Jurkat, Clone E6-1 (cell line): ENCODE data around the gene CCDC149.

Source experiments
- DNase-seq: peaks from one replicate; pipeline ENCODE4 v3.0.0-alpha.2; 2011; ENCODE audit warnings: low read depth, low spot score
- H3K4me3 ChIP-seq: 2 replicates; pipeline ENCODE4 v1.5.1; 2011; ENCODE audit warnings: mild to moderate bottlenecking, low read length, control low read depth, moderate library complexity

Gene CCDC149

DNA sequence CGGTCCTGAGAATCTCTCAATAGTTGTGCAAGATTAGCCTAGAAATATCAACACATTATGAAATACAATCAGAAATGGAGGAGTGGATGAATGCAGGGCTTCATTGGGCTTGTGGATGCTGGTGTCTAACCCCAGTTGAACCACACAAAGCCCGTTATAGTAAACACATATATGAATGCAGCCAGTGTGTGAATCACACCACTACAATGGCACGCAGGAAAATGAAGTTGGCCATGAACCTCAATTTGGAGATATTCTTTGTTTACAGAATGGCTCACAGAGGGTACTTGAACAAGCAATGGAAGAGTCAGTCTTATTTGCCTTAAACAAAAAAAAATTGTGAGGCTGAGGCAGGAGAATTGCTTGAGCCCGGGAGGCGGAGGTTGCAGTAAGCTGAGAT, 59.7 kb downstream of the CCDC149 start:
- no peak overlapping the region for H3K4me3 ChIP-seq
- no peak for DNase-seq

DNA sequence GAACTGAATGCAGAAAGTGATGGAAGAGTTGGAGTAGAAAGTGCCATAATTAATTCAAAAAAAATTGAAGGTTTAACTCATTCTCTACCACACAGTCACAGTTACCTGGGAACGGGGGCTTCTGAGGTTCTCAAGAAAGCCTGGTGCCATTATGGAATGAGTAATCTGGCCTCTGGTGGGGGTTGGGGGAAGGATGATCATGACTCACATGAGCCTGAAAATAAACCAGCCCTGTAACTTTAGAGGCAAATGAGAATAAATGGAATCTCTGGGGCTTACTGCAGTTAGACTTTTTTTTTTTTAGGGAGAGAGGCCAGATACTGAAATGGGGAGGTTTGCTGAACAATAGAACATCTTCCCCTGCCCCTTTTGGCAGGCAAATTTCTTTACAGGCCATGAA, 62.2 kb downstream of the CCDC149 start:
- DNase-seq: no peak

GRCh38 chr4:24849756-24850155, 63.1 kb downstream of the CCDC149 start:
- DNase-seq: no peak
- H3K4me3 ChIP-seq: no peak overlapping the region

More for the DNA sequence above, 62.2 kb downstream of the CCDC149 start:
- H3K4me3 ChIP-seq: no peak overlapping the region

DNA sequence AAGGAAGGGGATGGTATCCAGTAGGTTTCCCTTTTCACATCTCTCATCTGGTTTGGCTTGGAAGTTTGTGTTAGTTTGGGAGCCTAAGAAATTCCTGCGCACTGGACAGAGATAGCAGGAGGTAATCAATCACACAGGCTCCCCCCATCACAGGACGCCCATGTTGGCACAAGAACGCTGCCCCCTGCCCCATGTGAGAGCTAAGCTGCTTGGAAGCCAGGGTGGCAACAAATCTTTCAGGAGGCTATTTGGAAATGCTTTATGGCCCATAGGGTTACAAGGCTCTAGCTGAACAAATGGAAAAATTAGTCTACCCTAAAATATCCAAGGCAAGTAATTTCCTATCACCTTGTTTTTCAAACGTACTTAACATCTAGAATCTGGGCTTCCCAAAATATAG, 63.5 kb downstream of the CCDC149 start:
- no peak overlapping the region for H3K4me3 ChIP-seq
- no peak for DNase-seq

GRCh38 chr4:24846716-24847115, 66.1 kb downstream of the CCDC149 start:
- DNase-seq: no peak
- H3K4me3 ChIP-seq: no peak overlapping the region

DNA sequence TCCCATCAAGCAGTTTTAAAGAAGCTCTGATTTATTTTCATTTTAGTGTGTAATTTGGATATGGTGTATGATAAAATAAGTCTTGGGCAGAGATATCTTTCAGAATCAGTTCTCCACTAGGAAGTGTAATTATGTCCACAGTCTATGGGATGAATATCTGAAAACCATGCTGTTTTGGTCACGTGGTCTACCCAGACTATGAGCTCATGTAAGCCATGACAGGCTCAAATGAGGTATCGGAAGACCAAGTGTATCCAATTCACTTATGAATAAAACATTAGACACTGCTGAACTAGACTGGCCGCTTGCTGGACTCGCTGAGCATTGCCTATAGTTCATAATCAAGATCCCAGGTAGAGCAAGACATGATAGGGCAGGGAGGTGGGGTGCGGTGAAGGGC, 66.9 kb downstream of the CCDC149 start:
- no peak for DNase-seq
- no peak overlapping the region for H3K4me3 ChIP-seq

DNA sequence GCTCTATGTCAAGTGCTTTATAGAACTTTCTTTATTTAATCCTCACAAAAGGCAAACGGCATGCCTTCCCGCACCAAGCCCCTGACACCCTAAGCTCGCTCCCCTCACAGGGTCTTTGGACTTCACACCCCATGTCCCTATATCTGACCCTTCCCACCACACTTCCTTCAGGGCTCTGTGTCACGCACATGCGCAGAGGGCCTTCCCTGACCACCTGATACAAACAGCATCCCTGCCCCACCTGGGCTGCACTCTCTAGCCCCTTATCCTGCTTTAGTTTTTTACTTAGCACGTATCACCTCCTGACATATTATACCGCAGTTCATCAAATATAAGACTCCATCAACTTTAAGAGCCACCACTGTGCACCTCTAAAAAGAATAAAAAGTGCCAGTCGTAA, 67.7 kb downstream of the CCDC149 start:
- DNase-seq: no peak
- no peak overlapping the region for H3K4me3 ChIP-seq

DNA sequence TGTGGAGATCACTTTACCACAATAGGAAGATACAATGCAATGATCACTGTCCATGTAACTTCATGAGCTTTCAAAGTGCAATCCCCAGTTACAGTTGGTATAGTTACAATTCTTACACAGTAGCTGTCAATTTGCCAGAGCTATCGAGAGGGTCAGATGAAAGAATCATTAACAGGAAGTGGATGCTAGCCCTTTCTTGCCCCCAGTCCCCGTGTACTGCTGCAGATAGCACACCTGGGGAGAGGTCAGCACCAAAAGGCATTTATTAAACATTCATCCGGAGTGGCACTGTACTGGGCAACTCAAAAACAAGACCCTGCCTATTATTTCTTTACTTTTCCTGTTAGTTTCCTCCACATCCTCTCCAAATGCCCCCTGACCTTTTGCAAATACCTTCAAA, 69.7 kb downstream of the CCDC149 start:
- no peak overlapping the region for H3K4me3 ChIP-seq
- no peak for DNase-seq

GRCh38 chr4:24842356-24842755, 70.5 kb downstream of the CCDC149 start:
- no peak for DNase-seq

GRCh38 chr4:24840826-24841543, 71.9 kb downstream of the CCDC149 start:
- H3K4me3 ChIP-seq: no peak overlapping the region
- DNase-seq: no peak

More at GRCh38 chr4:24842356-24842755, 70.5 kb downstream of the CCDC149 start:
- H3K4me3 ChIP-seq: no peak overlapping the region

DNA sequence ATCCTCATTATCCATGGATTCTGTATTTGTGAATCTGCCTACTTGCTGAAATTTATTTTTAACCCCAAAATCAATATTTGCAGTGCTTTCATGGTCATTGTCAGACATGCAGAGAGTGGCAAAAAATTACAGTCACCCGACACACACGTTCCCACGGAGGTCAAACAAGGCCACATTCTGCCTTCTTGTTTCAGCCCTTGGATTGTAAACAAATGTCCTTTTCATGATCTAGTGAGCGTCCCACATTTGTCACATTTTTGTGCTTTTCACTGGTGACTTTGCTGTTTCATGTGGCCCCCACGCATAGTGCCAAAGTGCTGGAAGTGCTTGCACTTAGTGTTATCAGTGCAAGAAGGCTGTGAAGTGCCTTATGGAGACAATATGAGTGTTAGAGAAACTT, 72.5 kb downstream of the CCDC149 start:
- H3K4me3 ChIP-seq: no peak overlapping the region
- no peak for DNase-seq

DNA sequence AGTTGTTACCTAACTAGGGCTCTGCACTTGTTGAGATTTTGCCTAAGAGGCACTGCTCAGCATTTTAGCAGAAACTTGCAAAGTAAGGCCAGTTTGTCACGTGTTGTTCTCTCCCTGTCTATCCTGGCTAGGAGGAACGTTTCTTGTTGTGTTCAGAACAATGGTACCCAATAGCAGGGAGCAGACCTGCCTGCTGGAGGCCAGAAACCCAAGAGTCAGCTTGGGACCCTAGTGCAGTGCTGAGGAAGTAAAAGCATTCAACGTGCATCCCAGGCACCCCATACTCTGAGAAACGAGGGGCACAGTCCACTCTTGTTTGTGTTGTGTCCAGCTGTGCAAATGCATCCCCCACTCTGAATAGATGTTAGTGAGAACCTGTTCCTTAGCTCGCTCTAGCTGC, 75.1 kb downstream of the CCDC149 start:
- no peak overlapping the region for H3K4me3 ChIP-seq

DNA sequence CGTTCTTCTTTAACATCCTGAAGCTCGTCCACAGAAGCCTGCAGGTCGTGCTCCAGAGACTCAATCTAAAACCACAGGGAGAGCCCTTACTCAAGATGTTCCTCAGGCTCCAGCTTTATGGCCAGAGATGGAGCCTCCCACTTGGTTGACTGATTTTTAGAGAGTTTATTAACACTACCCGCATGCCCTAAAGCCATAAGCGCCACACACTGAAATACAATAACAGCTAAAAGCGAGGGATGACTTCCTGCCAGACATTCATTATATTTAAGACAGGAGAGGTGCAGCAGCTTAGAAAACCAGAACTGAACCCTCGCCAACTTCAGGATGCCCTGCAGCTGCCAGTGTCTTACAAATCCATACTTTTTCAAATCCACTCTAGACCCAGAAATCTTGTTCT, 75.5 kb downstream of the CCDC149 start:
- no peak overlapping the region for H3K4me3 ChIP-seq
- DNase-seq: no peak

More for the DNA sequence above, 75.1 kb downstream of the CCDC149 start:
- no peak for DNase-seq

GRCh38 chr4:24836661-24837242, 76.1 kb downstream of the CCDC149 start:
- no peak overlapping the region for H3K4me3 ChIP-seq
- no peak for DNase-seq

GRCh38 chr4:24835696-24836095, 77.1 kb downstream of the CCDC149 start:
- no peak for DNase-seq
- no peak overlapping the region for H3K4me3 ChIP-seq

GRCh38 chr4:24831637-24832036, 81.2 kb downstream of the CCDC149 start:
- H3K4me3 ChIP-seq: no peak overlapping the region

GRCh38 chr4:24824720-24825119, 88.1 kb downstream of the CCDC149 start:
- no peak for DNase-seq
- no peak overlapping the region for H3K4me3 ChIP-seq

More at GRCh38 chr4:24831637-24832036, 81.2 kb downstream of the CCDC149 start:
- no peak for DNase-seq

DNA sequence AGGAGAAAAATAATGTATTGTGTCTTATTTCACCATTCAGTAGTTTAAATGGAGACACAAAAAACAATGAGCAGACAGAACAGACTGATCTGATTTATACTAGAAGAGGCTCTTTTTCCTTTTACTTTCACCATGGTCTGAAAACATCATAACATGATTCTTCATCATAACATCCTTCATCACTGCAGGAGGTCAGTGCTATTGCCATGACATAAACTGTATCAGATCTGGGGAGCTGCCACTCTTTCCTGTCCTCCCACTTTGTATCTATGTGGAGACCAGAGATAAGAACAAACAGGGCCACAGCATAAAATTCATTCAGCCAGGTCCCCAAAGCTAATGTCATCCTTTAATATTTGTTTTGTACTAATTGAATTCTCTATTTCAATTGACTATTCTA, 92.3 kb downstream of the CCDC149 start:
- DNase-seq: no peak
- no peak overlapping the region for H3K4me3 ChIP-seq

GRCh38 chr4:24816797-24817196, 96.0 kb downstream of the CCDC149 start:
- DNase-seq: no peak
- H3K4me3 ChIP-seq: no peak overlapping the region

- H3K4me3 ChIP-seq: no peak overlapping the region
- DNase-seq: no peak
These were observed 99.1 kb downstream of the CCDC149 start for GRCh38 chr4:24813732-24814131.
